Activated CD4-positive, alpha-beta T cell treated with anti-CD3 and anti-CD28 coated beads, Interleukin-10, Interleukin-2, amounts not matched to agents 100 ng/mL and 50 ng/mL, durations not matched to agents 16 hours and 8 hours (primary cell): Measurements from ENCODE around the gene FAHD2A.
"Not testable (repeated sequence)": the region's sequence is repeated elsewhere in the genome, so short reads cannot be mapped to it uniquely, and the experiment has no call there.

ENCODE experiments used
- DNase-seq: peaks from one replicate; pipeline ENCODE4 v3.0.0-alpha.2; 2020

The FAHD2A gene, protein sequence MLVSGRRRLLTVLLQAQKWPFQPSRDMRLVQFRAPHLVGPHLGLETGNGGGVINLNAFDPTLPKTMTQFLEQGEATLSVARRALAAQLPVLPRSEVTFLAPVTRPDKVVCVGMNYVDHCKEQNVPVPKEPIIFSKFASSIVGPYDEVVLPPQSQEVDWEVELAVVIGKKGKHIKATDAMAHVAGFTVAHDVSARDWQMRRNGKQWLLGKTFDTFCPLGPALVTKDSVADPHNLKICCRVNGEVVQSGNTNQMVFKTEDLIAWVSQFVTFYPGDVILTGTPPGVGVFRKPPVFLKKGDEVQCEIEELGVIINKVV

DNA sequence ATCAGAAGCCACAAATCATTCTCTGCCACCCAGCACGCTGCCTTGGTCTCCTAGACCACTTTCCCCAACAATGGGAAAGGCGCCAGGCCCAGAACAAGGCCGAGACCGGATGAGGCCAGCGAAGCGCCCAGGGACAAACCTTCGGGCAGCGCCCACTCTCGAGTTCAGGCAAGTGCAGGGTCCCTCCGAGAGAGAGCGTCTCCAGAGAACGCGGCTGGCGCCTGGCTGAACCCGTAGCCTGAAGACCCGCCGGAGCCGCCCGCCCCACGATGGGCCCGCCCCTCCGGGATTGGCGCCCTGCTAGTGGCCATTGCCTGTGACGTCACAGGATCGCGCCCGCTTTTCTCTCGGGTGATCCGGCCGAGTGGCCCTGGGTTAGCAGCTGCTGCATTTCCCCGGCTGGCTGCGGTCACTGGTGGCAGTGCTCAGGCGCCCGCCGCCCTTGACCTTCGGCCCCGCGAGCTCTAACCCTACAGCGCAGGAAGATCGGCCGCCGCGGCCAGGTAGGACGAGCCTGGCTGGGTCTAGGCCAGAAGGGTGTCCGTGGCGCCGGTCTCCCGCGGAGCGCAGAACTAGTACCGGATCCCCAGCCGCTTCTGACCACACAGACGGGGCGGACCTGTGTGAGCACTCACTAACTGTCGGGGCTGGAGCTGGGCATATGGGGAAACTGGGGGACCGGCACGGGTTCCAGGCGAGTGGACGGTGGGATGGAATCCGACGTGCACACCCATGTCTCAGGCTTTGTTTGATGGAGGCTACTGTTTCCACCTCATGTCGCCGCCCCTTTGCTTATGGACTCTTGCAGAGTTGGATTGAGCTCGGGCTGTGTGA, at the start of gene FAHD2A:
TSS of gene FAHD2A (plus strand) at position 339 of the 834 bp plus-strand sequence. CDS start 2,851 bp downstream, outside the sequence.
- DNase-seq: peak; percentile 97

DNA sequence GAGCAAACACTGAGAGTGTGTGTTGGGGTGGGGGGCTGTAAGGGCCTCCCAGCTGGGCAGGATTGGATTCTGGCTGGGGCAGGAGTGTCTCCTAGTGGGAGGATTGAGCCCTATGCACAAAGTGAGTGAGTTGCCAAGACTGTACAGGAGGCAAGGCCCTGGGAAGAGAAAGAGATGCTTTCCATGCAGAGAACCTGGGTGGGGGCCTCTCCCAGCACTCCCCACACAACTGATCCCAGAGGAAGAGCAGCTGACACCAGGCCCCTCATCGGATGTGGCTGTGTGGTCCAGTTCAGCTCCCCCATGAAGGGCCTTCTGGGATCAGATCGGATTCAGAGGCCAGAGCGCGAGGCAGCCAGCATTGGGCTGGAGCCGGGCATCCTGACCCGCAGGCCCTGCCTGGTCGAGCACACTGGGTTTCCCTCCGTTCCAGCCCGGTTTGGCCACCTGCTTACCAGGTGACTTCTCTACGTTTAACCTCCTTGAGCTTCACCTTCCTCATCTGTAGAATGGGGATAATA, 49.4 kb upstream of the FAHD2A start:
- DNase-seq: no peak

DNA sequence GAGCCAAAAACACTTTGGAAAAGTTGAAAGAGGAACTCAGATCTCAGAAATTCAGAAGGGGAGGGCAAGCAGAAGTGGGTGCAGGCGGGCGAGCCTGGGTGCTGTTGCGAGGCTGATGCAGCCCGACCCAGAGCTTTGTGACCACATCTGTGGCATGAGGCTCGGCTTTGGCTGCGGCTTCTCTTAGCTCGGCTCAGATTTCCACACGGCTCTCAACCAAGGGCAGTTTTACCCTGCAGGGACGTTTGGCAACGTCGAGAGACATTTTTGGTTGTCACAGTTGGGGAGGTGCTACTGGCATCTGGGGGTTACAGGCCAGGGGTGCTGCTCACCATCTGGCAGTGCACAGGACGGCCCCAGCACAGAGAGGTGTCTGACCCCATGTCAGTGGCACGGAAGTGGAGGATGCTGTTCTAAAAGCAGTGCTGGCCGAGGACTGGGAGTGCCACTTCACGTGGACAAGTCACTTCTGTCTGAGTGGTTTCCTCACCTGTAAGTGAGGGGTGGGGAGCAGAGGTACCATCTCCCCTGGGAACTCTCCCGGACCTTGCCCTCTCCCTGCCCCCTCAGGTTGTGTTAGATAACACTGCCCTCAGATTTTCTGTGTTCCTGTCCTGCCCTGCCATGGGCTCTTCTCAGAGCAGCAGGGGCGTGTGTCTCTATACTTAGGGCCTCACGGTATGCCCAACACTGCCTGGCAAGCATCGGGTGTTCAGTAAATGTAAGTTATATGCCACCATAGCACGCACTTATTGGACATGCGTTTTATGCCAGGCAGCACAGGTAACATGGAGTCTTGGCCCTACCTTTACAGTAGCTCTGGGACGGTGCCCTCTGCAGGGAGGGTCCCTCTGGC, 48.7 kb upstream of the FAHD2A start:
- no peak for DNase-seq

DNA sequence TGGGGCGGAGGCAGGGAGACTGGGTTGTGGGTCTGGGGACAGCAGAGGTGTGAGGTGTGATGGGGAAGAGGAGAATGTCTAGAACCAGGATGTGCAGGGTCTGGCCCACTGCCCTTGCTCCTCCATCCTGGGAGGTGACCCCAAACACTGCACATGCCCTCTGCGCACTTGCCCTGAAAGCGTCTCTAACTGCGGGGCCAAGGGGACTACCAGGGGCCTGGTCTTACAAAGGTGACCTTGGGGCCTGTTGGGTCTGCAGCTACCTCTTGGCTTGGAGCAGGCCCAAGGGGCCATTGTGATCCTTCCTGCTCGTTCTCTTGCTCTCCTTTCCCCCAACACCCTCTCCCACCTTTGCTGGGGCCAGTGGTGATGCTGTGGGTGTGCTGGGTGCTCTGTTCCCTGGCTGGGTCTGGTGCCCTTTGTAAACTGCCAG, 48.0 kb upstream of the FAHD2A start:
- no peak for DNase-seq

DNA sequence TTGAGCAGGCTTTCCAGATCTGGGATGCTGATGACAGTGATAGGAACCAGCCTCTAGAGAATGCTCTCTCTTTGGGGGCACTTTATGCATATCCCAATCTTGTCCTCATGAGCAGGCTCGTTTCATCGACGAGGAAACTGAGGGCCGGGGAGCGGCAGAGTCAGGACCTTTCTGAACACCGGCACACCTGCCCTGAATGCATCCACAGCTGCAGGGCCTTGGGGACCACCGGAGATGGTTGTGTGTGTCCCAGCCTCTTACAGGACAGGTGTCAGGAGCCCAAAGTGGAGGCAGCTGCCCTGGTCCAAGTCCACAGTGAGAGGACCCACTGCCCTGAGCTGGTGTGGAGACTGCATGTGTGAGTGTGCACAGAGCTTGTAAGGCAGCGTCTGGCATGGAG, 47.6 kb upstream of the FAHD2A start:
- no peak for DNase-seq

DNA sequence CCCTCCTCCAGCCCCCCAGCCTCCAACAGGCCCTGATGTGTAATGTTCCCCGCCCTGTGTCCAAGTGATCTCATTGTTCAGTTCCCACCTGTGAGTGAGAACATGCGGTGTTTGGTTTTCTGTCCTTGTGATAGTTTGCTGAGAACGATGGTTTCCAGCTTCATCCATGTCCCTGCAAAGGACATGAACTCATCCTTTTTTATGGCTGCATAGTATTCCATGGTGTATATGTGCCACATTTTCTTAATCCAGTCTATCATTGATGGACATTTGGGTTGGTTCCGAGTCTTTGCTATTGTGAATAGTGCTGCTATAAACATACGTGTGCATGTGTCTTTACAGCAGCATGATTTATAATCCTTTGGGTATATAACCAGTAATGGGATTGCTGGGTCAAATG, 47.0 kb upstream of the FAHD2A start:
- DNase-seq: not testable (repeated sequence)

DNA sequence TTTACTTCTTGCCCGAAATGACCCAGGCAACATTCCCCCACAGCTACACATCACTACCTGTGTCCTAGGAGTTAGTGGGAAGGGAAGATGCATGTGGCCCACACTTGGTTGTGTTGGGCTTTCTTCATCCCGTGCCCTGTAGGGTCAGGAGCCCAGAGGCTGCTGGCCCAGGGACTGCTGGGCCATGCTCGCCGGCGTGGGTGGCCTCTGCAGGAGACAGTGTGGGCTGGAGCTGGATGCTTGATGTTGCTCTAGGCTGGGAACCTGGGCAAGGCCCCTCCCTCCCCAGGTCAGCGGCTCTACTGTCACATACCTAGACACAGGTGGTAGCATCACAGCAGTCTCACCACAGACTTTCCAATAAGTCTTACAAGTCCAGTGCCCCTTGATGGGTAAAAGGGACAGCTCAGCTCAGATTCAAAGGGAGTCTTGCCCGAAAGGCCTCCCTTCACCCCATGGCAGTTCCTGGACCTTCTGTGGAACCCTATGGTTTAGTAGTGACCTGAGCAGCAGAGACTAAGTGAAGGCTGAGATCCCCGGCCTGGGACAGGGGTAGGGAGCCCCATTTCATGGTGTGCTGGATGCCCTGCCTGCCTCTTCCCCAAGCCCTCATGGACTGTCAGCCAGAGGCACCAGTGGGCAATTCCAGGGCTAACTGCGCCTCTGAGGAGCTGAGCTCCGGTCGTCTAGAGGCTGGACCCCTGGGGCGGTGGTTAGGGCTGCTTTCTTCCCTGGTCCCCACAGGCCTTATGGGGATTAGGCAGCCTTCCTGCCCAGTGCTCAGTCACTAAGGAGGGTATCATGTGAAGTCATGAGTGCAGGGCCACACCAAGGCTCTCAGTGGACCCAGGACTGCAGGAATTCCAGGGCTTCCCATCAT, 45.4 kb upstream of the FAHD2A start:
- no peak for DNase-seq

DNA sequence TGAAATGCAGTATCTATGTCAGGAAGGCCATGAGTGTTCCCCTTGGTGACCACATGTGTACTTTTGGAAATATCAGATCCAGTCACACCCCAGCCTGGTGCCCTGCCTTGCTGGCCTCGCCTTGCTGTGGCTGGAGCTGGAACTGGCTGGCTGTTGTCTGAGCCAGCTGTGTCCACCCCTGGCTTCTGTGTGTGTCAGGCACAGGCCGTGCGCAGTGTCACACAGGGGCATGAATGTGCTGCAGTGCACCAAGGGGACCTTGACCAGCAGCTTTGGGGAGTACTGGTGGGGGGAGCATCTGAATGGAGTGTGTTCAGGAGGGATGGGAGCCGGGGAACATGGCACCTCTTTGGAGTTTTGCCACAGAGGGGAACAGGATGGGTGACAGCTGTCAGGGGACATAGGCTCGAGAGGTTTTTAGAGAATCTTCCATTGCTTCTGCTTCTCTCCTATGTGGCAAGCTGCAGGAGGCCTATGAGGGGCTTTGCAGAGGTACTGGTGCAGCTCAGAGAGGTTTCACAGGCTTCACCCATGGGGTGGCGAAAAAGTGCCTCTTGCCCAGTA, 44.7 kb upstream of the FAHD2A start:
- no peak for DNase-seq

DNA sequence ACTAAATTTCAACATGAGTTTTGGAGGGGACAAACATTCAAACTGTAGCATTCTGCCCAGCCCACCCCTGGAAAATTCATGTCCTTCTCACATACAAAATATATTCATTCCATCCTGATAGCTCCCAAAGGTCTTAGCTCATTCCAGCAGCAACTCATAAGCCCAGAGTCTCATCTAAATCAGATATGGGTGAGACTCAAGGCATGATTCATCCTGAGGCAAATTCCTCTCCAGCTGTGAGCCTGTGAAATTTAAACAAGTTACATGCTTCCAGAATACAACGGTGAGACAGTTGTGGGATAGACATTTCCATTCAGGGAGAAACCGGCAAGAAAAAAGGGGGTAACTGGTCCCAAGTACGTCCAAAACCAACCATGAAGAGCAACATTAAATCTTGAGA, 43.5 kb upstream of the FAHD2A start:
- no peak for DNase-seq

DNA sequence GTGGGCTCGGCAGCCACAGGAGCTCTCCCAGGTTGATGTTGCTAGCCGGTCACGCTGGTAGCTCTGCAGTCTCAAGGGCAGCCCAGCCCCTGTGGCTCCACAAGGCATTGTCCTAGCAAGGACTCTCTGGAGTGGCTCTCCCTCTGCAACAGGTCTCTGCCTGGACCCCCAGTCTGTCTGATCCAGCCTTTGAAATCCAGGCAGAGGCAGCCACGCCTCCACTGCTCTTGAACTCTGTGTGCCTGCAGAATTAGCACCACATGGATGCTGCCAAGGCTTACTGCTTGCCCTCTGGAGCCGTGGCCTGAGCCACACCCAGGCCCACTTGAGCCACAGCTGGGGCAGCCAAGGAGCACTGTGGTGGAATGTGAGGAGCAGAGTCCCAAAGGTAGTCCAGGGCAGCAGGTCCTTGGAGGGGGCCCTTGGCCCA, 43.0 kb upstream of the FAHD2A start:
- DNase-seq: no peak

DNA sequence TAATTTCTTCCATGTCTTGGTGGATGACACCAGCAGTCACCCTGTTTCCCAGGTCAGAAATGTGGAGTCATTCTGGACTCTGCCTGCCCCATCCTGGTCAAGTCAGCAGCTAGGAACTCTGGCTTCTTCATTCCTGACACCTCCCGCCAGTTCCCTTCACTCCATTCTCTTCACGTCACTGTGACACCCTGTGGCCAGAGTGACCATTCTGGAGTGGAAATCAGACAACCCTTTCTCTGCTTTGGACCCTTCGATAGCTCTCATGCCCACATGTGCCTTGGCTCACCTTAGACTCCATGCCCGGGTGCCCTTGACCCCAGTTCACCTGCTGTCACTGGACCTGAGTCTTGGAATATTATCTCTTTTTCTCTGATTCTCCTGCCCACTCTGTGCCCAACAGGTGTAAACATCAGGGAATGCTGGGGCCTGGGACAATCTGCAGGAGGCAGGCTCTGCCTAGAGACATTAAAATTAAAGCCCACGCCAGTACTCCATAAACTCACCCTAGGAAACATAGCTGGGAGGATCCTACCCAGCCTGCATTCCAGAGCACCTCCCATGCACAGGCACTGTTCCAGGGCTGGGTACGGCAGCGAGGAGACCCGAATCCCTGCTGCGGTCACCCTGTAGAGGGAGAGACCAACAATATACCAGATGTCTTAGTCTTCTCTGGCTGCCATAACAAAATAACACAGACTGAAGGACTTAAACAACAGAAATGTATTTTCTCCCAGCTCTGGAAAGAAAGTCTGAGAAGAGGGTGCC, 41.1 kb upstream of the FAHD2A start:
- no peak for DNase-seq

DNA sequence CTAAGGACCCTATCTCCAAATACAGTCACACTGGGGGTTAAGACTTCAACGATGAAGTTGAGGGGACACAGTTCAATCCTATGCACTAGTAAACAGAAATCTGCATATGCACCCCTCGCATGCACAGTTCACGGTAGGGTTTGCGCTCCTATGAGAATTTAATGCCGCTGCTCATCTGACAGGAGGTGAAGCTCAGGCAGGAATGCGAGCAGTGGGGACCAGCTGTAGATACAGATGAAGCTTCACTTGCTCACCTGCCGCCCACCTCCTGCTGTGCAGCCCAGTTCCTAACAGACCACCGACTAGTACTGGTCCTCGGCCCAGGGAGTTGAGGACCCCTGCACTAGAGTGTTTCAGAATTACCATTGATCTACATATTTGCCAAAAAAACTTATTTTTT, 40.0 kb upstream of the FAHD2A start:
- DNase-seq: no peak

DNA sequence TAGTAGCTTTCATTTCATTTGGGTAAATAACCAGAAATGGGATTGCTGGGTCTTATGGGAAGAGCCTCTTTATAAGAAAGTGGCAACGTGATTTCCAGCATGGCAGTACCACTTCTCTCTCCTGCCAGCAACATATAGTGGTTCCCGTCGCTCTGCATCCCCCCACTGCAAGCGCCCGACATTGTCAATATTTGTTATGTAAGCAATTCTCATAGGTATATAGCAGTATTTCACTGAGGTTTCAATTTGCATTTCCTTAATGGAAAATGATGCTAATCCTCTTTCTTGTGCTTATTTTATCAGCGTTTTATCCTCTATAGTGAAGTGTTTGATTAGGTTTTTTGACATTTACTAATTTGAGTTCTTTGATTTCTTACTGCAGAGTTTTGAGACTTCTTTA, 36.0 kb upstream of the FAHD2A start:
- no peak for DNase-seq

DNA sequence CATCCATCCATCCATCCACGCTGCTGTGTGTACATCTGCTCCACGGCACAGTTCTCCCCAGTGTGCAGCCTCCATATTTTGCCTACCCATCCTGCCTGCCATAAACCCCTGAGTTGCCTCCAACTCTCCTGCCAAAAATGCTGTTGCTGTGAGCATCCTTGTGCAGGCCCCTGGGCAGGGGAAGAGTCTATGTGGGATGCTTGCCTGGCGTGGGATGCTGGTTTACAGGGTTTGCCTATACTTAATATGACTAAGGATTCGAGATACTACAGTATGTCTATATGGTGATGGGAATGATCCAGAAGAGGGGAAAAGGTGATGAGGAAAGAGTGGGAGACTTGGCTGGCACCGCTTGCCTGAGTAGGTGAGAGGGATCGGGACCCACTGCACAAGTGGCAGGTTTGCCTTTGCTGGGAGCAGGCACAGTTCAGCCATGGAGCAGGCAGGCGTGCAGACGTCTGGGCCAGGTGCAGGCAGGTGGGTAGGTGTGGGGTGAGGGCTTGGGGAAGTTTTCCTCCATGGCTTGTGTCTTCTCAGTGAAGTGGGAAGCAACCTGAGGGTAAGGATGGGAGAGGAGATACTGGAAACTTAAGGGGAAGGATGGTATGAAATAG, 30.2 kb upstream of the FAHD2A start:
- DNase-seq: no peak

DNA sequence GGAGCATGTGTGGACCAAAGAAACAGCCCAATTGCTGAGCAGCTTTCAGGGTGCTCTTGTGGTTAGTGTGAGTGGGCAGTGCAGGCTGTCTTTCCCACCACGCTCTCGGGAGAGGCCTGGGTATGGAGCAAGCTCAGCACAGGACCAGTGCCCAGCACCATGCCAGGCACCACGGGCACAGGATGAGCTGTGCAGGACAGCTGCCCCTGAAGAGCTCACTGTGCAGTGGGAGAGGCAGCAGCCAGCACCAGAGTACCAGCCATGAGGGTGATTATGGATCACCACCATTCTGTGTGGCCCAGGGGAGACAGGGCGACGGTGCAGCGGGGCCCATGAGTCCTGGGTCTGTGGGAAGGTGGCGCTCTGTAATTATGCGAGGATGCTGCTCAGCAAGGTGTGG, 29.7 kb upstream of the FAHD2A start:
- no peak for DNase-seq

DNA sequence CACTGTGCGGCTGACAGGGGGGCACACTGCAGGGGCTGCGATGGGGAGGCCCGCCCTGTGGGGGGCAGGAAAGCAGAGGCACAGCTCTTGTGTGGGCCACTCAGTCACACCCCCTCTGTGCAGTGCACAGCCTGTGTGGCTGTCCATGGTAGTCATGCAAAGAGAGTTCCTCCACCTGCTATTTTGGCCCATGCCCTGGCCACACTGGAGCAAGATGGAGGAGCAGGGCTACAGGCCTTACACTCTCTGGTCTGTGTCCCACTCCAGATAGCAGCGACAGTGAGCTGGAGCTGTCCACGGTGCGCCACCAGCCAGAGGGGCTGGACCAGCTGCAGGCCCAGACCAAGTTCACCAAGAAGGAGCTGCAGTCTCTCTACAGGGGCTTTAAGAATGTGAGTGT, 28.5 kb upstream of the FAHD2A start:
- no peak for DNase-seq

DNA sequence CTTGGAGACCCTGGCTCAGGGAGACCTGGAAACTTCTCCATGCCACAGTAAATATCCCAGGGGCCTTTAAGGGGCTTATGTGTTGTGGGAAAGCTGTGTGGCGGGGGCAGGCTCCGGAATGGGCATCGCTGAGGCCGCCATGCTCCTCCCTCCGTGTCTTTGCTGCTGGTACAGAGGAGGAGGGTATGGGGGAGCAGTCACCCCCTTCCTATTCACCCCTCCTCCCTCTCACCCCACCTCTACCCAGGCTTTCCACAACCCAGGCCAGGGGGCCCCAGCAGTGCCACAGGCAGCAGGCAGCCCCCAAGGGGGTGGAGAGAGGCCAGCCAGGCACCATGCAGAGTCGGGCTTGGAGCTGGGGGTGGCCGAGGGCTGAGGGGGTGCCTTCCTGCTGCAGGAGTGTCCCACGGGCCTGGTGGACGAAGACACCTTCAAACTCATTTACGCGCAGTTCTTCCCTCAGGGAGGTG, 28.0 kb upstream of the FAHD2A start:
- DNase-seq: no peak

DNA sequence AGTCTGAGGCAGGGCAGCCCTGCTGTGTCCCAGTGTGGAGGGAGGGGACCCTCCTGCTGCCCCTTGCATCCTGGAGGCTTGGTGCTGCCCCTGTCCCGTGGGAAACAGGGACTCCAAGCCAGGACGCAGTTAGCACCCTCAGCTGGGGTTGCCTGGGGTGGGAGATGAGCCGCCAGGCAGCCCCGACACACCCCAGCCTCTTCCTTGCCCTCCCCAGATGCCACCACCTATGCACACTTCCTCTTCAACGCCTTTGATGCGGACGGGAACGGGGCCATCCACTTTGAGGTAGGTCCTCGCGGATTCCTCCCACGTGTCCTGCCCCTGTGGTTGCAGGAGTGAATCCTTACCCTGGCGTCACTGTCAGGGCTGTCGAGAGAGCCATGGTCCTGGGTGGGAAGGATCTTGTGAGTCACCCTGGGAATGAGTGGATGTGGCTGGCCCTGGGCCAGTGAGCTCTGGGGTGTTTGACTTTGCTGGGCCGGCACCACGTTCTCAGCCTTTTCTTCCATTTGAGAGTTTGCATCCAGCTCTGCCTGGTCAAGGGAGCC, 27.5 kb upstream of the FAHD2A start:
- no peak for DNase-seq

DNA sequence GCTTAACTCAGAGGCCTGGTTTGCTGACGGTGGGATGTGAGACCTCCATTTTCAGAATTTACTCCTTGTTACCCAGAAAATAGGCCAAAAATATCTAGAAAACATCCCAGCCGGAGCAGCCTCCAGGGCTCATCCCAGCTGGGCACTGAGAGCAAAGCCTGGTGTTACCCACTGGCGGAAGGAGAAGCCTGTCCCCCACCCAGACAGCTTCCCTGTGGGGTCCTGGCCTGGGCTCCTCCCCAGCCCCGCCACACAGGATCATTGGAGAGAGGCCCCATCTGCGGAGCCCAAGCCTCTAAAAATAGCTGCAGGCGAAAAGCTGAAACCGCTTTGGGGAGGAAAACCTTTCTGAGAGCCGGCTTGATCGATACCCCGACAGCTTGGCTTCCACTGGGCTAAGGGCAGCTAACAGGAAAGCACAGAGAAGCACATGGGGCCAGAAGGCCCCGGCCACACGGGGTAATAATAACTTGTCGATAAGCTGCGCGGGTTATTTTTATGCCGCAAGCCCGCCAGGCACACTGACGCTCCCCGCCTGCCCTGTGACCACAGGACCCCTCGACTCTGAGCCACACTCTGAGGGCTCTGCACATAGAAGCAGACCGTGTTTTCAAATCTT, 26.9 kb upstream of the FAHD2A start:
- no peak for DNase-seq
